Liver (tissue), 9 donors: ENCODE data around the gene SMYD1. TPM values are rescaled to one million over a fixed set of nuclear protein-coding genes. Genes with fewer than 3 reads are reported as not detected.
A peak's percentile ranks its signal among the peaks of the same experiment; 100 is the strongest.

Experiments used
- DNase-seq: peaks from one replicate; pipeline ENCODE4 v3.0.0-alpha.2; 2017; ENCODE audit warnings: low spot score
- H3K27ac ChIP-seq, 2 donors: one replicate each; pipeline ENCODE4 v1.7.0; 2013; ENCODE audit warnings: inconsistent platforms in 2 of 2, low read length in 2 of 2, control low read depth in 1 of 2, low read depth in 1 of 2, mild to moderate bottlenecking in 1 of 2
- H3K27me3 ChIP-seq, 4 donors: one replicate each; pipeline versions ENCODE4 v1.6.1 to v1.7.0; 2013; ENCODE audit warnings: low read length in 3 of 4, inconsistent platforms in 1 of 4, mild to moderate bottlenecking in 1 of 4, moderate library complexity in 1 of 4; ENCODE audit not compliant: control insufficient read depth in 4 of 4, insufficient read depth in 4 of 4
- H3K36me3 ChIP-seq, 4 donors: one replicate each; pipeline versions ENCODE4 v1.6.1 to v1.7.0; 2013; ENCODE audit warnings: low read length in 3 of 4, mild to moderate bottlenecking in 3 of 4, low read depth in 1 of 4, moderate library complexity in 1 of 4; ENCODE audit not compliant: control insufficient read depth in 4 of 4, insufficient read depth in 3 of 4
- H3K4me1 ChIP-seq, 4 donors: one replicate each; pipeline versions ENCODE4 v1.6.1 to v1.7.0; 2013; ENCODE audit warnings: low read length in 3 of 4, mild to moderate bottlenecking in 3 of 4, moderate library complexity in 1 of 4; ENCODE audit not compliant: control insufficient read depth in 4 of 4, insufficient read depth in 4 of 4
- H3K4me3 ChIP-seq, 3 donors: one replicate each; pipeline versions ENCODE4 v1.6.1 to v1.7.0; 2013; ENCODE audit warnings: low read length in 3 of 3, control low read depth in 1 of 3, low read depth in 1 of 3, mild to moderate bottlenecking in 1 of 3
- H3K9ac ChIP-seq, 2 donors: one replicate each; pipeline ENCODE4 v1.7.0; 2013; ENCODE audit warnings: low read length in 2 of 2, mild to moderate bottlenecking in 2 of 2, moderate library complexity in 2 of 2, control low read depth in 1 of 2, low read depth in 1 of 2
- H3K9me3 ChIP-seq, 4 donors: one replicate each; pipeline versions ENCODE4 v1.6.1 to v1.7.0; 2013; ENCODE audit warnings: low read length in 3 of 4; ENCODE audit not compliant: control insufficient read depth in 4 of 4
- ATF3 ChIP-seq: IDR thresholded peaks from 2 replicates; pipeline ENCODE4 v1.6.1; 2016; ENCODE audit warnings: antibody characterized with exemption
- CTCF ChIP-seq: fragments of 150-350 bp; IDR thresholded peaks from 2 replicates; pipeline ENCODE4 v1.5.1; 2017; ENCODE audit warnings: improper control_type of control experiment, low read depth, low read length; ENCODE audit not compliant: missing input control
- EGR1 ChIP-seq, 2 donors: IDR thresholded peaks; 2 replicates each; pipeline ENCODE4 v1.6.1; 2016 to 2018; ENCODE audit warnings: antibody characterized with exemption in 2 of 2, low read depth in 2 of 2
- FOXA1 ChIP-seq: IDR thresholded peaks from 2 replicates; pipeline ENCODE4 v1.6.1; 2016; ENCODE audit warnings: antibody characterized with exemption
- FOXA2 ChIP-seq: IDR thresholded peaks from 2 replicates; pipeline ENCODE4 v1.6.1; 2016; ENCODE audit warnings: antibody characterized with exemption
- GABPA ChIP-seq, 2 donors: IDR thresholded peaks in 1 of 2; conservative IDR thresholded peaks in 1 of 2; 2 replicates each; pipeline ENCODE4 v1.6.1; 2016; ENCODE audit warnings: antibody characterized with exemption in 2 of 2, mild to moderate bottlenecking in 1 of 2, moderate library complexity in 1 of 2
- HNF4A ChIP-seq, 2 donors: conservative IDR thresholded peaks; 2 replicates each; pipeline ENCODE4 v1.6.1; 2016; ENCODE audit warnings: antibody characterized with exemption in 2 of 2, mild to moderate bottlenecking in 2 of 2
- HNF4G ChIP-seq: IDR thresholded peaks from 2 replicates; pipeline ENCODE4 v1.6.1; 2016; ENCODE audit warnings: antibody characterized with exemption
- JUND ChIP-seq, 2 donors: IDR thresholded peaks; 2 replicates each; pipeline ENCODE4 v1.6.1; 2016; ENCODE audit warnings: antibody characterized with exemption in 2 of 2
- MAX ChIP-seq: IDR thresholded peaks from 2 replicates; pipeline ENCODE4 v1.6.1; 2016; ENCODE audit warnings: antibody characterized with exemption
- NR2F2 ChIP-seq: IDR thresholded peaks from 2 replicates; pipeline ENCODE4 v1.6.1; 2016; ENCODE audit warnings: antibody characterized with exemption
- RAD21 ChIP-seq, 2 donors: IDR thresholded peaks; 2 replicates each; pipeline ENCODE4 v1.6.1; 2016; ENCODE audit warnings: antibody characterized with exemption in 2 of 2, mild to moderate bottlenecking in 2 of 2
- REST ChIP-seq: IDR thresholded peaks from 2 replicates; pipeline ENCODE4 v1.6.1; 2016; ENCODE audit warnings: antibody characterized with exemption, mild to moderate bottlenecking
- RXRA ChIP-seq, 2 donors: IDR thresholded peaks; 2 replicates each; pipeline ENCODE4 v1.6.1; 2017 to 2018; ENCODE audit warnings: antibody characterized with exemption in 2 of 2, mild to moderate bottlenecking in 1 of 2
- SP1 ChIP-seq: IDR thresholded peaks from 2 replicates; pipeline ENCODE4 v1.6.1; 2018; ENCODE audit warnings: antibody characterized with exemption, mild to moderate bottlenecking
- TAF1 ChIP-seq: conservative IDR thresholded peaks from 2 replicates; pipeline ENCODE4 v1.6.1; 2016; ENCODE audit warnings: antibody characterized with exemption, mild to moderate bottlenecking
- YY1 ChIP-seq: IDR thresholded peaks from 2 replicates; pipeline ENCODE4 v1.6.1; 2016; ENCODE audit warnings: antibody characterized with exemption, mild to moderate bottlenecking
- ZBTB33 ChIP-seq: IDR thresholded peaks from 2 replicates; pipeline ENCODE4 v1.6.1; 2016; ENCODE audit warnings: antibody characterized with exemption
- WGBS: extraction: QIAGEN DNeasy Blood & Tissue Kit; methylation state at CpG from one replicate; pipeline ENCODE4 v1.1.7; 2013; 5-methylcytosine and 5-hydroxymethylcytosine counted together
- polyA plus RNA-seq, 2 donors: library from polyadenylated mRNA; stranded (reverse) in 1 of 2; unstranded in 1 of 2; fragments of 200-250 nt in 1 of 2; fragments of >200 nt in 1 of 2; fragmentation: Nextera tagmentation in 1 of 2; extraction: Ambion mirVana in 1 of 2; gene quantifications; one replicate each; pipeline versions ENCODE4 v1.2.1 to v1.2.3, GENCODE V29; 2013 to 2015
- total RNA-seq, 2 donors: library from RNA; depleted of rRNA; stranded (reverse); fragments of >200 nt; gene quantifications; one replicate each; pipeline ENCODE4 v1.2.3, GENCODE V29; 2014
- donor health status: healthy.
- donor health status: healthy.
- donor health status: healthy.
- donor health status: healthy.
- donor health status: healthy.

Gene SMYD1
- total and polyA plus RNA-seq, 4 donors, result not detected

GRCh38 chr2:88055371-88056128 is 12.1 kb upstream of the SMYD1 start, which contains the start of gene KRCC1:
Gene KRCC1 (minus strand): TSS chr2:88055783. CDS start chr2:88028563, 27,220 bp downstream.
- peak; percentile 91 for DNase-seq
- no peaks in the 10 kb centered on the region for H3K27me3 ChIP-seq
- H3K9me3 ChIP-seq, result no peaks in the 10 kb centered on the region
- peak within 1 kb of the TSS; percentile 82 to 87 for H3K9ac ChIP-seq
- peak within 1 kb of the TSS; percentile 92 to 96 for H3K27ac ChIP-seq
- H3K4me1 ChIP-seq, result peaks cover 4 to 27% (median 17%) of the 10 kb centered on the region in 4 donors
- H3K4me3 ChIP-seq, result peak within 1 kb of the TSS; percentile 72 to 99 (median 90)
- under 1% methylated on average over 77 of the region's 77 CpGs for WGBS
- TF ChIP-seq SP1 (peak; percentile 36), CTCF (peak; percentile 22), ZBTB33 (no peak), FOXA2 (no peak), YY1 (peak; percentile 98), JUND (IDR thresholded peaks at IDR 0.05) (no peak), NR2F2 (no peak), EGR1 (IDR thresholded peaks at IDR 0.05; ENCODE audit: low read depth in 2 of 2) (peak in 1 of 2 donors; percentile 41), REST (peak; percentile 89), MAX (no peak), RXRA (IDR thresholded peaks at IDR 0.05) (peak in 1 of 2 donors; percentile 9), ATF3 (no peak), TAF1 (peak; percentile 84), HNF4G (no peak), HNF4A (conservative IDR thresholded peaks at IDR 0.05) (no peak), GABPA (IDR thresholded peaks at IDR 0.05 in 1 of 2, conservative IDR thresholded peaks at IDR 0.05 in 1 of 2) (peak in 1 of 2 donors; percentile 76), FOXA1 (no peak), RAD21 (IDR thresholded peaks at IDR 0.05) (peak in 1 of 2 donors; percentile 49)
- H3K36me3 ChIP-seq, result no peaks in the 10 kb centered on the region
